GM21367 (cell line): ENCODE results near the gene SH3PXD2A.
"Not testable (repeated sequence)": the region's sequence is repeated elsewhere in the genome, so short reads cannot be mapped to it uniquely, and the experiment has no call there.

Experiments used
- ATAC-seq: cut with Tn5 transposase; IDR thresholded peaks from one replicate; pipeline ENCODE4 v1.9.1; 2021; ENCODE audit not compliant: unreplicated experiment

SH3PXD2A gene

GRCh38 chr10:103633846-103634245 is 221.5 kb downstream of the SH3PXD2A start:
- ATAC-seq = no peak

- not testable (repeated sequence) for ATAC-seq
Measured at GRCh38 chr10:103632871-103633270, 222.5 kb downstream of the SH3PXD2A start.

- ATAC-seq = no peak
Measured at GRCh38 chr10:103632247-103632642, 223.1 kb downstream of the SH3PXD2A start.

- no peak for ATAC-seq
Measured at GRCh38 chr10:103630156-103630555, 225.2 kb downstream of the SH3PXD2A start.

GRCh38 chr10:103629581-103629980 is 225.8 kb downstream of the SH3PXD2A start:
- no peak for ATAC-seq

- no peak for ATAC-seq
Measured at GRCh38 chr10:103627893-103628292, 227.5 kb downstream of the SH3PXD2A start.

- no peak for ATAC-seq
Measured at GRCh38 chr10:103627111-103627892, 228.1 kb downstream of the SH3PXD2A start.

GRCh38 chr10:103626178-103626577 is 229.2 kb downstream of the SH3PXD2A start:
- ATAC-seq = no peak

GRCh38 chr10:103622935-103623574 is 232.3 kb downstream of the SH3PXD2A start:
- no peak for ATAC-seq

GRCh38 chr10:103622286-103622685 is 233.1 kb downstream of the SH3PXD2A start:
- no peak for ATAC-seq

GRCh38 chr10:103621783-103622125 is 233.6 kb downstream of the SH3PXD2A start:
- no peak for ATAC-seq

GRCh38 chr10:103620891-103621782 is 234.2 kb downstream of the SH3PXD2A start:
- no peak for ATAC-seq

GRCh38 chr10:103620352-103620740 is 235.0 kb downstream of the SH3PXD2A start:
- no peak for ATAC-seq

GRCh38 chr10:103619424-103620351 is 235.7 kb downstream of the SH3PXD2A start:
- ATAC-seq = no peak

GRCh38 chr10:103618575-103619423 is 236.6 kb downstream of the SH3PXD2A start:
- ATAC-seq = no peak

GRCh38 chr10:103617602-103618385 is 237.6 kb downstream of the SH3PXD2A start:
- ATAC-seq = no peak

GRCh38 chr10:103616705-103617601 is 238.4 kb downstream of the SH3PXD2A start:
- ATAC-seq = no peak
